K562 treated with DMSO at 1 percent for 12 hours (cell line): Measurements from ENCODE around the gene CYP2E1. TPM values are rescaled to one million over a fixed set of nuclear protein-coding genes. Genes with fewer than 3 reads are reported as not detected.

ENCODE experiments used
- total RNA-seq: library from RNA; unstranded; fragments of 300-600 nt; gene quantifications from 2 replicates; pipeline ENCODE4 v1.2.3, GENCODE V29; 2022; ENCODE audit not compliant: insufficient read depth

Gene CYP2E1
- 0.41 and 1.5 TPM in 2 replicates for total RNA-seq

GRCh38 chr10:133526957-133527588, at the start of gene CYP2E1:
Gene CYP2E1, plus strand, starts transcription at chr10:133527363. Its CDS starts 33 bp downstream, at chr10:133527396.

GRCh38 chr10:133565441-133566294, 38.5 kb downstream of the CYP2E1 start, which contains the start of gene SYCE1:
Gene SYCE1, minus strand, starts transcription at chr10:133565583. Its CDS starts 54 bp downstream, at chr10:133565529.

Other genes with a start within 250 kb of the CYP2E1 start
- 24.0 and 45.6 TPM in 2 replicates for gene TUBGCP2, start 218.5 kb upstream of the CYP2E1 start, total RNA-seq
- 48.4 and 51.7 TPM in 2 replicates for gene ZNF511, start 218.4 kb upstream of the CYP2E1 start, total RNA-seq
- not detected in 2 replicates for gene CALY, start 190.5 kb upstream of the CYP2E1 start, total RNA-seq
- gene PRAP1, start 180.0 kb upstream of the CYP2E1 start, total RNA-seq: not detected in 2 replicates
- 15.8 and 25.6 TPM in 2 replicates for gene FUOM, start 169.3 kb upstream of the CYP2E1 start, total RNA-seq
- 83.9 and 92.5 TPM in 2 replicates for gene ECHS1, start 154.0 kb upstream of the CYP2E1 start, total RNA-seq
- 5.8 and 6.5 TPM in 2 replicates for gene PAOX, start 148.1 kb upstream of the CYP2E1 start, total RNA-seq
- gene MTG1, start 133.2 kb upstream of the CYP2E1 start, total RNA-seq: 24.9 and 27.5 TPM in 2 replicates
- 0.68 and 2.4 TPM in 2 replicates for gene SPRN, start 102.7 kb upstream of the CYP2E1 start, total RNA-seq
- gene SCART1, start 73.4 kb upstream of the CYP2E1 start, total RNA-seq: 2.0 and 5.6 TPM in 2 replicates
- not detected in 2 replicates for gene SYCE1, start 38.2 kb downstream of the CYP2E1 start, total RNA-seq
- gene FRG2B, start 99.4 kb downstream of the CYP2E1 start, total RNA-seq: 0.40 TPM in 1 of 2 replicates, not detected in the other